ENCODE measurements around the gene UGT1A5. TPM values are rescaled to one million over a fixed set of nuclear protein-coding genes. Genes with fewer than 3 reads are reported as not detected.

UGT1A5 gene
- total and polyA plus RNA-seq, 2 of the 13 experiments (the other 11 are each of a cell fraction or from before 2014, with no cell fraction given), result not detected

DNA sequence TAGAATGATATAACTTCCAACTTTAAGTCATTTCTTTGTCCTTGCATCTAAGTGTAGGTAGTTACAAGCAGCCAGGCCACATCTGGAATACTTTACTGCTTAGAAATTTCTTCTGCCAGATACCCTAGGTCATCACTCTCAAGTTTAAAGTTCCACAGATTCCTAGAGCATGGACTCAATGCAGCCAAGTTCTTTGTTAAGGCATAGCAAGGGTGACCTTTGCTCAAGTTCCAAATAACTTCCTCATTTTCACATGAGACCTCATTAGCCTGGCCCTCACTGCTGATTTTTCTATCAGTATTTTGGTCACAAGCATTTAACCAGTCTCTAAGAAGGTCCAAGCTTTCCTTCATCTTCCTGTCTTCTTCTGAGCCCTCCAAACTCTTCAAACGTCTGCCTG, 48.8 kb upstream of the UGT1A5 start:
- no peak for ATAC-seq
- no peaks in the 10 kb centered on the region for H3K9me3 ChIP-seq (ENCODE audit: low read length)
- no peaks in the 10 kb centered on the region for H4K20me1 ChIP-seq (ENCODE audit: insufficient read depth, low read length)
- H3K36me3 ChIP-seq (replicated peaks in 1 of 2; ENCODE audit: control insufficient read depth in 1 of 2, insufficient read depth in 2 of 2, low read length in 2 of 2), result no peaks in the 10 kb centered on the region
- ChIA-PET CTCF (ENCODE audit: low intra/inter-chr PET ratio, low total read pairs) (no interaction called here), POLR2A (no interaction called here)
- H3K9ac ChIP-seq (ENCODE audit: insufficient read depth, low read depth, low read length), result no peak overlapping the region
- no peaks in the 10 kb centered on the region for H3K4me1 ChIP-seq (ENCODE audit: insufficient read depth, low read length)
- H3K27ac ChIP-seq (ENCODE audit: extremely low read length, insufficient read depth, low read length), result no peak overlapping the region
- H3K79me2 ChIP-seq (ENCODE audit: insufficient read depth, low read length), result no peaks in the 10 kb centered on the region
- no peak for FAIRE-seq
- BruUV-seq (replicated peaks), result no TSS peak
- in situ Hi-C loops (cut with HindIII; ENCODE audit: extremely low pct_ligation_motif_present, low pct_unique_long_range_greater_than_20kb) (no loop called here), intact Hi-C loops (cut with micrococcal nuclease; ENCODE audit: unreplicated experiment) (no loop called here)
- no peak overlapping the region for H3K4me2 ChIP-seq (ENCODE audit: low read depth, low read length)
- no peak overlapping the region for H3K4me3 ChIP-seq (replicated peaks in 1 of 3; ENCODE audit: insufficient read depth in 1 of 3, low read depth in 2 of 3, low read length in 3 of 3)
- no peak overlapping the region for H2AFZ ChIP-seq (ENCODE audit: low read length)
- no peaks in the 10 kb centered on the region for H3K27me3 ChIP-seq (ENCODE audit: control insufficient read depth in 1 of 2, insufficient read depth in 2 of 2, low read length in 2 of 2)
- WGBS (ENCODE audit: low lambda C conversion rate), result 0% methylated on average over 1 of the region's 1 CpG
- DNase-seq (ENCODE audit: low spot score), result no peak
- TF ChIP-seq, protein P1, sequence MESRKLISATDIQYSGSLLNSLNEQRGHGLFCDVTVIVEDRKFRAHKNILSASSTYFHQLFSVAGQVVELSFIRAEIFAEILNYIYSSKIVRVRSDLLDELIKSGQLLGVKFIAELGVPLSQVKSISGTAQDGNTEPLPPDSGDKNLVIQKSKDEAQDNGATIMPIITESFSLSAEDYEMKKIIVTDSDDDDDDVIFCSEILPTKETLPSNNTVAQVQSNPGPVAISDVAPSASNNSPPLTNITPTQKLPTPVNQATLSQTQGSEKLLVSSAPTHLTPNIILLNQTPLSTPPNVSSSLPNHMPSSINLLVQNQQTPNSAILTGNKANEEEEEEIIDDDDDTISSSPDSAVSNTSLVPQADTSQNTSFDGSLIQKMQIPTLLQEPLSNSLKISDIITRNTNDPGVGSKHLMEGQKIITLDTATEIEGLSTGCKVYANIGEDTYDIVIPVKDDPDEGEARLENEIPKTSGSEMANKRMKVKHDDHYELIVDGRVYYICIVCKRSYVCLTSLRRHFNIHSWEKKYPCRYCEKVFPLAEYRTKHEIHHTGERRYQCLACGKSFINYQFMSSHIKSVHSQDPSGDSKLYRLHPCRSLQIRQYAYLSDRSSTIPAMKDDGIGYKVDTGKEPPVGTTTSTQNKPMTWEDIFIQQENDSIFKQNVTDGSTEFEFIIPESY (CRISPR knock-in tag; IDR thresholded peaks at IDR 0.05), result no peak
- no peak for TF ChIP-seq ZNF850 (CRISPR knock-in tag; conservative IDR thresholded peaks at IDR 0.05)
- no peak for TF ChIP-seq ZNF792 (CRISPR knock-in tag; IDR thresholded peaks at IDR 0.05)
- TF ChIP-seq, protein P2, sequence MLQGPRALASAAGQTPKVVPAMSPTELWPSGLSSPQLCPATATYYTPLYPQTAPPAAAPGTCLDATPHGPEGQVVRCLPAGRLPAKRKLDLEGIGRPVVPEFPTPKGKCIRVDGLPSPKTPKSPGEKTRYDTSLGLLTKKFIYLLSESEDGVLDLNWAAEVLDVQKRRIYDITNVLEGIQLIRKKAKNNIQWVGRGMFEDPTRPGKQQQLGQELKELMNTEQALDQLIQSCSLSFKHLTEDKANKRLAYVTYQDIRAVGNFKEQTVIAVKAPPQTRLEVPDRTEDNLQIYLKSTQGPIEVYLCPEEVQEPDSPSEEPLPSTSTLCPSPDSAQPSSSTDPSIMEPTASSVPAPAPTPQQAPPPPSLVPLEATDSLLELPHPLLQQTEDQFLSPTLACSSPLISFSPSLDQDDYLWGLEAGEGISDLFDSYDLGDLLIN (CRISPR knock-in tag; IDR thresholded peaks at IDR 0.05; ENCODE audit: borderline replicate concordance), result no peak
- no peak for TF ChIP-seq ZFP90 (CRISPR knock-in tag; IDR thresholded peaks at IDR 0.05; ENCODE audit: borderline replicate concordance)
- TF ChIP-seq ZEB1 (IDR thresholded peaks at IDR 0.05; ENCODE audit: insufficient replicate concordance, low read depth), result no peak
- no peak for TF ChIP-seq FOXO1 (CRISPR knock-in tag; IDR thresholded peaks at IDR 0.05)
- TF ChIP-seq CHCHD3 (CRISPR knock-in tag; IDR thresholded peaks at IDR 0.05), result no peak
- TF ChIP-seq, protein P3, sequence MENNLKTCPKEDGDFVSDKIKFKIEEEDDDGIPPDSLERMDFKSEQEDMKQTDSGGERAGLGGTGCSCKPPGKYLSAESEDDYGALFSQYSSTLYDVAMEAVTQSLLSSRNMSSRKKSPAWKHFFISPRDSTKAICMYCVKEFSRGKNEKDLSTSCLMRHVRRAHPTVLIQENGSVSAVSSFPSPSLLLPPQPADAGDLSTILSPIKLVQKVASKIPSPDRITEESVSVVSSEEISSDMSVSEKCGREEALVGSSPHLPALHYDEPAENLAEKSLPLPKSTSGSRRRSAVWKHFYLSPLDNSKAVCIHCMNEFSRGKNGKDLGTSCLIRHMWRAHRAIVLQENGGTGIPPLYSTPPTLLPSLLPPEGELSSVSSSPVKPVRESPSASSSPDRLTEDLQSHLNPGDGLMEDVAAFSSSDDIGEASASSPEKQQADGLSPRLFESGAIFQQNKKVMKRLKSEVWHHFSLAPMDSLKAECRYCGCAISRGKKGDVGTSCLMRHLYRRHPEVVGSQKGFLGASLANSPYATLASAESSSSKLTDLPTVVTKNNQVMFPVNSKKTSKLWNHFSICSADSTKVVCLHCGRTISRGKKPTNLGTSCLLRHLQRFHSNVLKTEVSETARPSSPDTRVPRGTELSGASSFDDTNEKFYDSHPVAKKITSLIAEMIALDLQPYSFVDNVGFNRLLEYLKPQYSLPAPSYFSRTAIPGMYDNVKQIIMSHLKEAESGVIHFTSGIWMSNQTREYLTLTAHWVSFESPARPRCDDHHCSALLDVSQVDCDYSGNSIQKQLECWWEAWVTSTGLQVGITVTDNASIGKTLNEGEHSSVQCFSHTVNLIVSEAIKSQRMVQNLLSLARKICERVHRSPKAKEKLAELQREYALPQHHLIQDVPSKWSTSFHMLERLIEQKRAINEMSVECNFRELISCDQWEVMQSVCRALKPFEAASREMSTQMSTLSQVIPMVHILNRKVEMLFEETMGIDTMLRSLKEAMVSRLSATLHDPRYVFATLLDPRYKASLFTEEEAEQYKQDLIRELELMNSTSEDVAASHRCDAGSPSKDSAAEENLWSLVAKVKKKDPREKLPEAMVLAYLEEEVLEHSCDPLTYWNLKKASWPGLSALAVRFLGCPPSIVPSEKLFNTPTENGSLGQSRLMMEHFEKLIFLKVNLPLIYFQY (CRISPR knock-in tag; IDR thresholded peaks at IDR 0.05; ENCODE audit: borderline replicate concordance), result no peak
- TF ChIP-seq FOXK2 (IDR thresholded peaks at IDR 0.05), result no peak
- no peak for TF ChIP-seq ZNF460 (CRISPR knock-in tag; IDR thresholded peaks at IDR 0.05; ENCODE audit: borderline replicate concordance)
- TF ChIP-seq SALL1 (CRISPR knock-in tag; IDR thresholded peaks at IDR 0.05), result no peak
- TF ChIP-seq ZNF160 (CRISPR knock-in tag; IDR thresholded peaks at IDR 0.05), result no peak
- TF ChIP-seq PTBP1 (IDR thresholded peaks at IDR 0.05; ENCODE audit: low read depth, low read length, poor library complexity, severe bottlenecking), result no peak
- no peak for TF ChIP-seq ZNF337 (CRISPR knock-in tag; IDR thresholded peaks at IDR 0.05; ENCODE audit: borderline replicate concordance, low read depth)
- TF ChIP-seq TBL1XR1 (IDR thresholded peaks at IDR 0.05; ENCODE audit: borderline replicate concordance, low read length, partially characterized antibody), result no peak
- TF ChIP-seq ZNF282 (IDR thresholded peaks at IDR 0.05; ENCODE audit: partially characterized antibody), result no peak
- no peak for TF ChIP-seq ZNF577 (CRISPR knock-in tag; IDR thresholded peaks at IDR 0.05; ENCODE audit: borderline replicate concordance, low read depth)

Measured in HepG2 (cell line).